GM23338 (cell line): ENCODE measurements around the gene DLG5. TPM values are rescaled to one million over a fixed set of nuclear protein-coding genes. Genes with fewer than 3 reads are reported as not detected.

ENCODE experiments used
- ATAC-seq: fragments of 200-7000 bp; cut with Tn5 transposase; 3 replicates; pipeline ENCODE4 v1.9.1; 2020
- DNase-seq: peaks from one replicate; pipeline ENCODE4 v3.0.0-alpha.2; 2015; ENCODE audit warnings: low spot score
- H2AFZ ChIP-seq: fragments of 200-600 bp; sonication (generic); 2 replicates; pipeline ENCODE4 v1.8.0; 2016; ENCODE audit warnings: antibody characterized with exemption, mild to moderate bottlenecking, moderate library complexity
- H3F3A ChIP-seq: fragments of 200-600 bp; sonication (generic); replicated peaks from 2 replicates; pipeline ENCODE4 v1.8.0; 2017; ENCODE audit warnings: antibody characterized with exemption, mixed run types, low read depth
- H3K27ac ChIP-seq: fragments of 200-600 bp; sonication (generic); 2 replicates; pipeline ENCODE4 v1.6.1; 2016; ENCODE audit warnings: low read depth
- H3K27me3 ChIP-seq: fragments of 200-600 bp; sonication (generic); 2 replicates; pipeline ENCODE4 v1.8.0; 2016; ENCODE audit warnings: mild to moderate bottlenecking, mixed run types, moderate library complexity; ENCODE audit not compliant: insufficient read depth
- H3K36me3 ChIP-seq: fragments of 200-600 bp; sonication (generic); 2 replicates; pipeline ENCODE4 v1.8.0; 2016; ENCODE audit warnings: mild to moderate bottlenecking; ENCODE audit not compliant: insufficient read depth
- H3K4me1 ChIP-seq: fragments of 200-600 bp; sonication (generic); 2 replicates; pipeline ENCODE4 v1.8.0; 2016; ENCODE audit warnings: mild to moderate bottlenecking, moderate library complexity; ENCODE audit not compliant: insufficient read depth
- H3K4me2 ChIP-seq: fragments of 200-600 bp; sonication (generic); 2 replicates; pipeline ENCODE4 v1.7.1; 2017; ENCODE audit warnings: mixed run types
- H3K4me3 ChIP-seq: fragments of 200-600 bp; sonication (generic); 2 replicates; pipeline ENCODE4 v1.6.1; 2016; ENCODE audit warnings: mixed run types
- H3K79me2 ChIP-seq: fragments of 200-600 bp; sonication (generic); replicated peaks from 2 replicates; pipeline ENCODE4 v1.8.0; 2017; ENCODE audit warnings: mild to moderate bottlenecking; ENCODE audit not compliant: insufficient read depth
- H3K9me2 ChIP-seq: fragments of 200-600 bp; sonication (generic); 2 replicates; pipeline ENCODE4 v1.8.0; 2017; ENCODE audit not compliant: insufficient read depth
- H4K20me1 ChIP-seq: fragments of 200-600 bp; sonication (generic); replicated peaks from 2 replicates; pipeline ENCODE4 v1.8.0; 2017; ENCODE audit warnings: mild to moderate bottlenecking; ENCODE audit not compliant: insufficient read depth
- H3K27ac Mint-ChIP-seq: 2 replicates; pipeline ENCODE4 v1.8.0; 2020; ENCODE audit warnings: inconsistent platforms, mild to moderate bottlenecking, moderate library complexity, mixed read lengths
- H3K27me3 Mint-ChIP-seq: 3 replicates; pipeline ENCODE4 v1.8.0; 2022; ENCODE audit warnings: low read depth, mild to moderate bottlenecking, moderate library complexity, mixed read lengths, inconsistent platforms; ENCODE audit not compliant: insufficient read depth, poor library complexity
- H3K36me3 Mint-ChIP-seq: 3 replicates; pipeline ENCODE4 v1.8.0; 2021; ENCODE audit warnings: low read depth, mild to moderate bottlenecking, inconsistent platforms, moderate library complexity, mixed read lengths
- H3K4me1 Mint-ChIP-seq: 3 replicates; pipeline ENCODE4 v1.8.0; 2020; ENCODE audit warnings: mild to moderate bottlenecking, inconsistent platforms, mixed read lengths
- H3K4me3 Mint-ChIP-seq: 3 replicates; pipeline ENCODE4 v1.8.0; 2021; ENCODE audit warnings: moderate library complexity, mild to moderate bottlenecking, inconsistent platforms, mixed read lengths
- H3K9me3 Mint-ChIP-seq: 3 replicates; pipeline ENCODE4 v1.8.0; 2020; ENCODE audit warnings: moderate library complexity, mild to moderate bottlenecking, inconsistent platforms, mixed read lengths
- CREB1 ChIP-seq: fragments of 250-450 bp; sonication (Bioruptor Pico); IDR thresholded peaks from 2 replicates; pipeline ENCODE4 v1.5.0; 2020; ENCODE audit warnings: low read depth, mild to moderate bottlenecking, moderate library complexity
- CTCF ChIP-seq, 2 experiments: fragments of 200-600 bp in 1 of 2; sonication (generic) in 1 of 2; conservative IDR thresholded peaks; 2 replicates each; pipeline versions ENCODE4 v1.5.1 to v1.6.1; 2016 to 2017; ENCODE audit warnings: antibody characterized with exemption in 2 of 2, low read depth in 2 of 2, mild to moderate bottlenecking in 2 of 2, moderate library complexity in 1 of 2
- ETS1 ChIP-seq: IDR thresholded peaks from 2 replicates; pipeline ENCODE4 v1.6.1; 2016; ENCODE audit warnings: antibody characterized with exemption
- EZH2 ChIP-seq: fragments of 200-600 bp; sonication (generic); IDR thresholded peaks from one replicate; pipeline ENCODE4 v1.8.0; 2017; ENCODE audit warnings: antibody characterized with exemption, mild to moderate bottlenecking, low read depth; ENCODE audit not compliant: unreplicated experiment
- EZH2phosphoT487 ChIP-seq: fragments of 200-600 bp; sonication (generic); IDR thresholded peaks from one replicate; pipeline ENCODE4 v1.8.1; 2018; ENCODE audit warnings: antibody characterized with exemption; ENCODE audit not compliant: unreplicated experiment
- JUNB ChIP-seq: IDR thresholded peaks from one replicate; pipeline ENCODE4 v1.6.1; 2016; ENCODE audit warnings: antibody characterized with exemption; ENCODE audit not compliant: unreplicated experiment
- POLR2AphosphoS5 ChIP-seq: IDR thresholded peaks from 2 replicates; pipeline ENCODE4 v1.6.1; 2016; ENCODE audit warnings: antibody characterized with exemption, low read depth
- REST ChIP-seq: IDR thresholded peaks from one replicate; pipeline ENCODE4 v1.6.1; 2018; ENCODE audit warnings: antibody characterized with exemption; ENCODE audit not compliant: unreplicated experiment
- ZNF114 ChIP-seq: fragments of 250-450 bp; sonication (Bioruptor Pico); IDR thresholded peaks from 2 replicates; pipeline ENCODE4 v1.5.0; 2020; ENCODE audit warnings: mild to moderate bottlenecking, moderate library complexity
- ZNF331 ChIP-seq: fragments of 250-450 bp; sonication (Bioruptor Pico); IDR thresholded peaks from 2 replicates; pipeline ENCODE4 v1.5.0; 2020; ENCODE audit warnings: low read depth, mild to moderate bottlenecking, moderate library complexity
- ZNF462 ChIP-seq: fragments of 250-450 bp; sonication (Bioruptor Pico); IDR thresholded peaks from 2 replicates; pipeline ENCODE4 v1.5.0; 2020; ENCODE audit warnings: mild to moderate bottlenecking, moderate library complexity
- polyA plus RNA-seq: library from polyadenylated mRNA; unstranded; fragments of >200 nt; fragmentation: Nextera tagmentation; extraction: Ambion mirVana; gene quantifications from 2 replicates; pipeline ENCODE4 v1.2.1, GENCODE V29; 2016
- total RNA-seq: library from RNA; depleted of rRNA; stranded (reverse); fragments of >200 nt; shearing (Covaris generic); gene quantifications from 2 replicates; pipeline ENCODE4 v1.2.3, GENCODE V29; 2014

The DLG5 gene
- total and polyA plus RNA-seq, 2 experiments from 2014 or later, result 7.4 to 66.6 TPM

- TF ChIP-seq ZNF462 (CRISPR knock-in tag) (no peak), REST (no peak), EZH2phosphoT487 (no peak)
Observed at GRCh38 chr10:77946084-77946483, 19.5 kb upstream of the DLG5 start (continued).

- no peak overlapping the region for H3K27ac Mint-ChIP-seq
- no peaks in the 10 kb centered on the region for H3K9me2 ChIP-seq
- H3K79me2 ChIP-seq, result no peaks in the 10 kb centered on the region
- H4K20me1 ChIP-seq, result no peaks in the 10 kb centered on the region
- H3K4me1 Mint-ChIP-seq, result peaks cover 22% of the 10 kb centered on the region
- H3K4me3 Mint-ChIP-seq, result no peak overlapping the region
- H3K27me3 ChIP-seq, result no peaks in the 10 kb centered on the region
- H3K9me3 Mint-ChIP-seq, result no peaks in the 10 kb centered on the region
- TF ChIP-seq ZNF114 (CRISPR knock-in tag) (no peak), JUNB (no peak), EZH2 (no peak), POLR2AphosphoS5 (no peak), ETS1 (no peak), EZH2phosphoT487 (no peak), CTCF (conservative IDR thresholded peaks at IDR 0.05; ENCODE audit: low read depth in 2 of 2) (no peak), CREB1 (CRISPR knock-in tag) (no peak), ZNF331 (CRISPR knock-in tag) (no peak)
- no peak for DNase-seq
- H3K4me1 ChIP-seq, result peaks cover 18% of the 10 kb centered on the region
- H3K4me2 ChIP-seq, result no peak overlapping the region
- ATAC-seq, result no peak
- no peaks in the 10 kb centered on the region; the same call in 1 of the 2 replicates for H3K36me3 ChIP-seq
- peaks cover 9% of the 10 kb centered on the region; the same call in 1 of the 2 replicates for H3F3A ChIP-seq
- H3K27me3 Mint-ChIP-seq, result peaks cover 17% of the 10 kb centered on the region
- H3K27ac ChIP-seq, result no peak overlapping the region
- no peaks in the 10 kb centered on the region; the same call in 2 of the 3 replicates for H3K36me3 Mint-ChIP-seq
- H3K4me3 ChIP-seq, result no peak overlapping the region
- H2AFZ ChIP-seq, result no peak overlapping the region
Observed at GRCh38 chr10:77944519-77944918, 18.0 kb upstream of the DLG5 start.
